ENCODE measurements around the gene N4BP2L2. TPM values are rescaled to one million over a fixed set of nuclear protein-coding genes. Genes with fewer than 3 reads are reported as not detected.

N4BP2L2 gene
- total RNA-seq, 1 donor from 2014 or later: 105 TPM

GRCh38 chr13:32525766-32526165, 12.8 kb downstream of the N4BP2L2 start:
- Mint-ChIP-seq H3K9me3 (no peaks in the 10 kb centered on the region), H3K4me1 (ENCODE audit: low read depth) (peaks cover 20% of the 10 kb centered on the region), H3K4me3 (ENCODE audit: low read depth) (no peak overlapping the region), H3K27ac (no peak overlapping the region), H3K27me3 (ENCODE audit: low read depth) (no peaks in the 10 kb centered on the region), H3K36me3 (ENCODE audit: low read depth) (peaks cover 74% of the 10 kb centered on the region)
- no peak for DNase-seq (ENCODE audit: low spot score)
- intact Hi-C loops (cut with micrococcal nuclease): no loop called here

GRCh38 chr13:32515246-32515645, 23.3 kb downstream of the N4BP2L2 start:
- Mint-ChIP-seq H3K4me1 (ENCODE audit: low read depth) (peaks cover 12% of the 10 kb centered on the region), H3K4me3 (ENCODE audit: low read depth) (no peak overlapping the region), H3K27ac (no peak overlapping the region), H3K27me3 (ENCODE audit: low read depth) (no peaks in the 10 kb centered on the region), H3K9me3 (no peaks in the 10 kb centered on the region), H3K36me3 (ENCODE audit: low read depth) (peaks cover 62% of the 10 kb centered on the region)
- intact Hi-C loops (cut with micrococcal nuclease): no loop called here
- no peak for DNase-seq (ENCODE audit: low spot score)

GRCh38 chr13:32511482-32511881, 27.1 kb downstream of the N4BP2L2 start:
- Mint-ChIP-seq H3K27me3 (ENCODE audit: low read depth) (no peaks in the 10 kb centered on the region), H3K4me1 (ENCODE audit: low read depth) (peaks cover 8% of the 10 kb centered on the region), H3K27ac (no peak overlapping the region), H3K36me3 (ENCODE audit: low read depth) (peaks cover 50% of the 10 kb centered on the region), H3K4me3 (ENCODE audit: low read depth) (no peak overlapping the region), H3K9me3 (no peaks in the 10 kb centered on the region)
- DNase-seq (ENCODE audit: low spot score): no peak
- intact Hi-C loops (cut with micrococcal nuclease): no loop called here

- Mint-ChIP-seq H3K4me3 (ENCODE audit: low read depth) (no peak overlapping the region), H3K36me3 (ENCODE audit: low read depth) (peaks cover 23% of the 10 kb centered on the region)
Measured at GRCh38 chr13:32504876-32505275, 33.7 kb downstream of the N4BP2L2 start.

GRCh38 chr13:32504263-32504662, 34.3 kb downstream of the N4BP2L2 start:
- intact Hi-C loops (cut with micrococcal nuclease): no loop called here
- Mint-ChIP-seq H3K9me3 (no peaks in the 10 kb centered on the region), H3K27ac (no peak overlapping the region), H3K27me3 (ENCODE audit: low read depth) (no peaks in the 10 kb centered on the region), H3K4me3 (ENCODE audit: low read depth) (no peak overlapping the region), H3K4me1 (ENCODE audit: low read depth) (peaks cover 2% of the 10 kb centered on the region), H3K36me3 (ENCODE audit: low read depth) (peaks cover 18% of the 10 kb centered on the region)
- no peak for DNase-seq (ENCODE audit: low spot score)

More at GRCh38 chr13:32504876-32505275, 33.7 kb downstream of the N4BP2L2 start:
- Mint-ChIP-seq H3K27ac (no peak overlapping the region), H3K9me3 (no peaks in the 10 kb centered on the region), H3K27me3 (ENCODE audit: low read depth) (no peaks in the 10 kb centered on the region), H3K4me1 (ENCODE audit: low read depth) (peaks cover 2% of the 10 kb centered on the region)
- intact Hi-C loops (cut with micrococcal nuclease): no loop called here
- DNase-seq (ENCODE audit: low spot score): no peak

GRCh38 chr13:32503727-32504126, 34.9 kb downstream of the N4BP2L2 start:
- H3K4me1 Mint-ChIP-seq (ENCODE audit: low read depth): peaks cover 2% of the 10 kb centered on the region
- intact Hi-C loops (cut with micrococcal nuclease): no loop called here
- peaks cover 16% of the 10 kb centered on the region for H3K36me3 Mint-ChIP-seq (ENCODE audit: low read depth)
- no peak for DNase-seq (ENCODE audit: low spot score)
- H3K9me3 Mint-ChIP-seq: no peaks in the 10 kb centered on the region
- no peaks in the 10 kb centered on the region for H3K27me3 Mint-ChIP-seq (ENCODE audit: low read depth)
- H3K4me3 Mint-ChIP-seq (ENCODE audit: low read depth): no peak overlapping the region
- H3K27ac Mint-ChIP-seq: no peak overlapping the region

GRCh38 chr13:32501064-32501463, 37.5 kb downstream of the N4BP2L2 start:
- Mint-ChIP-seq H3K27ac (no peak overlapping the region), H3K9me3 (no peaks in the 10 kb centered on the region), H3K4me1 (ENCODE audit: low read depth) (peaks cover 11% of the 10 kb centered on the region), H3K36me3 (ENCODE audit: low read depth) (peaks cover 16% of the 10 kb centered on the region), H3K4me3 (ENCODE audit: low read depth) (no peak overlapping the region), H3K27me3 (ENCODE audit: low read depth) (no peaks in the 10 kb centered on the region)
- DNase-seq (ENCODE audit: low spot score): no peak
- intact Hi-C loops (cut with micrococcal nuclease): no loop called here

- Mint-ChIP-seq H3K27ac (no peak overlapping the region), H3K4me1 (ENCODE audit: low read depth) (peaks cover 11% of the 10 kb centered on the region), H3K4me3 (ENCODE audit: low read depth) (no peak overlapping the region), H3K27me3 (ENCODE audit: low read depth) (no peaks in the 10 kb centered on the region), H3K36me3 (ENCODE audit: low read depth) (peaks cover 16% of the 10 kb centered on the region), H3K9me3 (no peaks in the 10 kb centered on the region)
- intact Hi-C loops (cut with micrococcal nuclease): no loop called here
- DNase-seq (ENCODE audit: low spot score): no peak
Measured at GRCh38 chr13:32499538-32500210, 38.9 kb downstream of the N4BP2L2 start.

- Mint-ChIP-seq H3K4me3 (ENCODE audit: low read depth) (no peak overlapping the region), H3K9me3 (no peaks in the 10 kb centered on the region), H3K4me1 (ENCODE audit: low read depth) (peaks cover 11% of the 10 kb centered on the region), H3K27ac (no peak overlapping the region), H3K36me3 (ENCODE audit: low read depth) (peaks cover 15% of the 10 kb centered on the region), H3K27me3 (ENCODE audit: low read depth) (no peaks in the 10 kb centered on the region)
- intact Hi-C loops (cut with micrococcal nuclease): no loop called here
- no peak for DNase-seq (ENCODE audit: low spot score)
Measured at GRCh38 chr13:32497589-32497988, 41.0 kb downstream of the N4BP2L2 start.

- peaks cover 10% of the 10 kb centered on the region for H3K36me3 Mint-ChIP-seq (ENCODE audit: low read depth)
- no peaks in the 10 kb centered on the region for H3K9me3 Mint-ChIP-seq
- H3K4me1 Mint-ChIP-seq (ENCODE audit: low read depth): peaks cover 11% of the 10 kb centered on the region
- DNase-seq (ENCODE audit: low spot score): no peak
- H3K27ac Mint-ChIP-seq: no peak overlapping the region
- intact Hi-C loops (cut with micrococcal nuclease): no loop called here
- no peaks in the 10 kb centered on the region for H3K27me3 Mint-ChIP-seq (ENCODE audit: low read depth)
- H3K4me3 Mint-ChIP-seq (ENCODE audit: low read depth): no peak overlapping the region
Measured at GRCh38 chr13:32496599-32497160, 41.9 kb downstream of the N4BP2L2 start.

- intact Hi-C loops (cut with micrococcal nuclease): no loop called here
- Mint-ChIP-seq H3K4me3 (ENCODE audit: low read depth) (no peak overlapping the region), H3K27me3 (ENCODE audit: low read depth) (no peaks in the 10 kb centered on the region), H3K36me3 (ENCODE audit: low read depth) (peaks cover 7% of the 10 kb centered on the region), H3K27ac (no peak overlapping the region), H3K9me3 (no peaks in the 10 kb centered on the region), H3K4me1 (ENCODE audit: low read depth) (peaks cover 9% of the 10 kb centered on the region)
- DNase-seq (ENCODE audit: low spot score): no peak
Measured at GRCh38 chr13:32495841-32496240, 42.8 kb downstream of the N4BP2L2 start.

- H3K9me3 Mint-ChIP-seq: no peaks in the 10 kb centered on the region
- no peak for DNase-seq (ENCODE audit: low spot score)
- peaks cover 9% of the 10 kb centered on the region for H3K4me1 Mint-ChIP-seq (ENCODE audit: low read depth)
- intact Hi-C loops (cut with micrococcal nuclease): no loop called here
- no peak overlapping the region for H3K4me3 Mint-ChIP-seq (ENCODE audit: low read depth)
- peaks cover 4% of the 10 kb centered on the region for H3K36me3 Mint-ChIP-seq (ENCODE audit: low read depth)
- no peaks in the 10 kb centered on the region for H3K27me3 Mint-ChIP-seq (ENCODE audit: low read depth)
- no peak overlapping the region for H3K27ac Mint-ChIP-seq
Measured at GRCh38 chr13:32495429-32495828, 43.2 kb downstream of the N4BP2L2 start.

- H3K4me1 Mint-ChIP-seq (ENCODE audit: low read depth): no peaks in the 10 kb centered on the region
- H3K27me3 Mint-ChIP-seq (ENCODE audit: low read depth): no peaks in the 10 kb centered on the region
- DNase-seq (ENCODE audit: low spot score): no peak
- H3K27ac Mint-ChIP-seq: no peak overlapping the region
- no peaks in the 10 kb centered on the region for H3K9me3 Mint-ChIP-seq
- H3K4me3 Mint-ChIP-seq (ENCODE audit: low read depth): no peak overlapping the region
- H3K36me3 Mint-ChIP-seq (ENCODE audit: low read depth): no peaks in the 10 kb centered on the region
- intact Hi-C loops (cut with micrococcal nuclease): no loop called here
Measured at GRCh38 chr13:32491028-32491427, 47.6 kb downstream of the N4BP2L2 start.

Data from activated T-helper 2 cell treated with anti-CD3 and anti-CD28 coated beads, Interferon-gamma antibody, Interleukin-2, Interleukin-4, amounts not matched to agents 10 μg/mL and 5 μg/mL and 100 μg/mL, durations not matched to agents 14 hours and 24 hours and 36 hours (primary cell).